ENCODE results near the gene CXorf58.
"Not testable (repeated sequence)": the region's sequence is repeated elsewhere in the genome, so short reads cannot be mapped to it uniquely, and the experiment has no call there.

CXorf58 gene, protein sequence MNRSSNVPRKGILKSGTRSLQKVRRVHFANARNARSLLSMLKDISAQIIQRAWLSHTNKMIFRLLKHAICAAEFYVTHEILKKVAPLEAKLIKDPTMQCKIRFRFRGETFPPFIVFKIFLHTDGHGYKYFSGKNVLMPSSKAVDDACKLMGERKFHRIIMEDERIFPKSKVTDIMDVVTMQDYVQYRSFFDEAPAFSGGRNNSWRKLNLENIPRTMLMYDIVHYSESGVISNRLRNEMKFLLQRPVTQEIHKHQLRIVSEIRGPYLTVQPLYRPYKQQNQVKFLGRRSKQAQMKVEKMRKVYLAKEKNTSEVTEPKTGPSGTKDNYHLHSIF

DNA sequence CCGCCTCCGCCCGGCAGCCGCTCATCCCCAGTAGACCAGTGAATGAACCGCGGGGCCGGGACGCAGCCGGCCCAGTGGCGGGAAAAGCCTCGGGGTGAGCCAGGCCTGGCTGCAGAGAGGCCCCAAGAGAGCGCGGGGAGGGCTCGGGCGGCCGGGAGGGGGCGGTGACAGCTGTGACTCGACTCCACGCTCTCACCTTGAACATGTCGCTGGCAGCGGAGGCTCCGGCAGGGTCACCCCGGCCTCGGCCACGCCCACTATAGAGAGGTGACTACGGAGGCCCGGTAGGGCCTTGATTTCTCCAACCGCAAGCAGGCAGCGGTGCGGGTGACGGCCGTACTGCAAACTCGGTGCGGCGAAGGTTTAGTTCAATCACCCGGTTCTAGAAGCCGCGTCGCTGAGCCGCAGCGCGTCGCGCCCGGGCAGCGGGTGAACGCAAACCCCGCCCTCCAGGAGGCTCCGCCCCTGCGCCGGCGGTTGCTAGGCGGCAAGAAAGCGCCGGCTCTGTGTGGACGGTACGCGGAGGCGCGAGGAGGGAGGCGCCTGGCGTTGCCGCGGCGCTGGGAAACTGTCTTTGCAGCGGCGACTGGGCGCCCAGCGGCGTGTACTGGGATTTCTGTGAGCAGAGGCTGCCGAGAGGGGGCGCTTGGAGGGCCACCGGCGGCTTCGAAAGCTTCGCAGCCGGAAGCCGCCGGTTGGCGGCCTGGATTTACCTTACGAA is at the start of gene CXorf58, which contains the start of gene APOO:
Gene CXorf58, plus strand, starts transcription at position 509 of the 721 bp plus-strand sequence. CDS start 2,297 bp downstream, outside the sequence.
Gene APOO, minus strand, starts transcription at position 441 of the 721 bp plus-strand sequence. Its CDS starts 236 bp downstream, at position 205.
- DNase-seq, result peak; percentile 93

DNA sequence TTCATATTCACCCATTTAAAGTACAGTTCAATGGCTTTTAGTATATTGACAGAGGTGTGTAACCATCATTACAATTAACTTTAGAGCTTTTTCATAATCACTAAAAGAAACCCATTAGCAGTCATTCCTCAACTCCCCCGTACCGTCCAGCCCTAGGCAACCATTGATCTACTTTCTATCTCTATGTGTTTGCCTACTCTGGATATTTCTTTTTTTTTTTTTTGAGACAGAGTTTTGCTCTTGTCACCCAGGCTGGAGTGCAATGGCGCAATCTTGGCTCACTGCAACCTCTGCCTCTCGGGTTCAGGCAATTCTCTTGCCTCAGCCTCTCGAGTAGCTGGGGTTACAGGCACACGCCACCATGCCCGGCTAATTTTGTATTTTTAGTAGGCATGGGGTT is 48.6 kb upstream of the CXorf58 start:
- not testable (repeated sequence) for DNase-seq

DNA sequence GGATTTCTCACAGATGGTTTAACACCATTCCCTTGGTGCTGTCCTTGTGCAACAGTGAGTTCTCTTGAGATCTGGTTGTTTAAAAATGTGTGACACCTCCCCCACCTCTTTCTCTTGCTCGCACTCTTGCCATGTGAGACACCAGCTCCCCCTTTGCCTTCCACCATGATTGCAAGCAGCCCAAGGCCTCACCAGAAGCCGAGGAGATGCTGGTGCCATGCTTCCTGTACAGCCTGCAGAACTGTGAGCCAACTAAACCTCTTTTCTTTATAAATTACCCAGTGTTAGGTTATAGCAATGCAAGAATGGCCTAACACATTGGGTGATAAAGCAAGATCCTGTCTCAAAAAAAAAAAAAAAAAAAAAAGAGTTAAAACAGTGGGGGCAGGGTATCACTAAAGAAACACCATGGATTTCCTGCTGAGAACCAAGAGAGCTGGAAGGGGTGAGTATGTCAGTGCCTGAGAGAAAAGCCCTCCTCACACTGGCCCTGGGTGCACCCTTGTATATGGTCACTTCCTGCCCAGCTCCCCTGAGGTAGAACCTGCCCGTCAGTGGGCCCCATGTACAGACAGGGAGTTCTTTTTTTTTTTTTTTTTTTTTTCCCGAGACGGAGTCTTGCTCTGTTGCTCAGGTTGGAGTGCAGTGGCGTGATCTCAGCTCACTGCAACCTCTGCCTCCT is 46.5 kb upstream of the CXorf58 start:
- no peak for DNase-seq

DNA sequence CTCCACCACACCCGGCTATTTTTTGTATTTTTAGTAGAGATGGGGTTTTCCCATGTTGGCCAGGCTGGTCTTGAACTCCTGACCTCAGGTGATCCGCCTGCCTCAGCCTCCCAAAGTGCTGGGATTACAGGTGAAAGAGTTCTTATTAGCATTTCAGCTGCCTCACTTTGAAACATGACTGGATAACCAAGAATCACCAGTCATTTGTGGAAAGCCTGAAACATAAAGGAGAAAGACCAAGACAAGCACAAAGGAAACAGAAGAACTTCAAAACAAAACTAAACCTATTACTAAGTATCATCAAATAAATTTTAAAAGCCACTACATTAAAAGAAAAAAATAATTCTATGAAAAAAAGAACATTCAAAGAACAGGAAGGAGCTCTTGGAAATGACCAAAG is 45.9 kb upstream of the CXorf58 start:
- DNase-seq, result not testable (repeated sequence)

DNA sequence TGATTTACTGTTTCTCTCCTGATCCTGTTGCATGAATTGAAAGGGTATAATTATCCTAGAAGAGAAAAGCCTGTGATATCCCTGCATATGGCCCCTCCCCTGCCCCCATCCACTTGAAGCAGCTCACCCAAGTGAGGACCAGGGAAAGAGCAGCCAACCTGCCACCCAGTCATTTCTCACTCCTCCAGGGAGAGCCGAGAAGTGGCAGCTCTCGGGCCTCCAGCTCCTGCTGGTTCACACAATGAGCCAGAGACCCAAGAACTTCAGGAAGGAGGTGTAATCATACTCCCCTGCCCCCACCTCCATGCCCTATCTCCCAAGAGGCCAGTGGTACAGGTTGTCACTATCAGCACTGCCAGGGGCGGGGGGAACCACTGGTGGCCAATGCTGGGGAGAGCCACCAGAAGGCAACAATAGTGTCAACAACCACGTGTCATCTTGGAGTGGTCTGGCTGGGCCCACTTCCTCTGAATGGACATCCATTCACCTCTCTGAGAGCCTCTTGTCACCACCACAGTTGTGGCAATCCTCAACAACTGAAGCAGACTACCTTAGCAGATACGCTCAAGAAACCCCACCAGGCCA is 43.0 kb upstream of the CXorf58 start:
- no peak for DNase-seq

DNA sequence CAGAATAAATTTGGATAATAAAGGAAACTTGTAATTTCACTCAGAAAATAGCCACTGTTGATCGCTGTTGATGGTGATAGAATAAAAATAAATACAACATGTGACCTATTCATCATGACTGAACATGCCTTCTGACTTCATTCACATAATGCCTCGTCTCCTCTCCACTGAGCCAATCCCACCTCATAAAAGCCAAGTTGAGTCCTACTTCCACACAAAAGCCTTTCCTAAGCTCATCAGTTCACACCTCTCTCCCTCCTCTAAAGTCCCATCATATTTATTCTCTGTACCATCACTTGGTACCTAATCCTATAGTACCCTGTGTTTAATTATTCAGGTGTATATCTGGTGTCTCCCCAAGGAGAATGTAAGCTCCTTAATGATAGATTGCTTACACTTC is 37.8 kb upstream of the CXorf58 start:
- DNase-seq, result no peak

DNA sequence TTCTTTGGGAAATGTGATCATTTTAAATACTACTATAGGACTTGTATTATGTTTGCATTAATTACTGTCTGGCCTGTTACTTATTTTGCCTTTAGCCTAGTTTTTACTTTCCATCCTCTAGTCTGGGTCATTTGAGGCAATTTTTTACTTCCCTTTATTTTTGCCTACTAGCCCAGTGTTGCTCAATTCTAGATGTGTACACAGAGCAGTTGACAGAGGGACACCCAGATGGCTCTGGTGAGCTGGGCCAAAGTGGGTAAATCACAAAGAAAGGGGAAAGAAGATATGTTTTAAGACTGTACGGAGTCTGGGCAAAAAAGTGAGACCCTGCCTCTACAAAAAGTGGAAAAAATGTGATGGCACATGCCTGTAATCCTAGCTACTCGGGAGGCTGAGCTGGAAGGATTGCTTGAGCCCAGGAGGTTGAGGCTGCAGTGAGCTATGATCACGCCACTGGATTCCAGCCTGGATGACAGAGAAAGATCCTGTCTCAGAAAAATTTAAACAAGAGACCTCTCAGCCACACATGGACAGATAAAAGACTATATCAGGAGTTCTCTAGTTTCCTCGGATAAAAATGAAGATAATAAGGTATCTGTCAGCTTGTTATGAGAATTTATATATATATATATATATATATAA is 35.8 kb upstream of the CXorf58 start:
- peak; percentile 84 for DNase-seq

DNA sequence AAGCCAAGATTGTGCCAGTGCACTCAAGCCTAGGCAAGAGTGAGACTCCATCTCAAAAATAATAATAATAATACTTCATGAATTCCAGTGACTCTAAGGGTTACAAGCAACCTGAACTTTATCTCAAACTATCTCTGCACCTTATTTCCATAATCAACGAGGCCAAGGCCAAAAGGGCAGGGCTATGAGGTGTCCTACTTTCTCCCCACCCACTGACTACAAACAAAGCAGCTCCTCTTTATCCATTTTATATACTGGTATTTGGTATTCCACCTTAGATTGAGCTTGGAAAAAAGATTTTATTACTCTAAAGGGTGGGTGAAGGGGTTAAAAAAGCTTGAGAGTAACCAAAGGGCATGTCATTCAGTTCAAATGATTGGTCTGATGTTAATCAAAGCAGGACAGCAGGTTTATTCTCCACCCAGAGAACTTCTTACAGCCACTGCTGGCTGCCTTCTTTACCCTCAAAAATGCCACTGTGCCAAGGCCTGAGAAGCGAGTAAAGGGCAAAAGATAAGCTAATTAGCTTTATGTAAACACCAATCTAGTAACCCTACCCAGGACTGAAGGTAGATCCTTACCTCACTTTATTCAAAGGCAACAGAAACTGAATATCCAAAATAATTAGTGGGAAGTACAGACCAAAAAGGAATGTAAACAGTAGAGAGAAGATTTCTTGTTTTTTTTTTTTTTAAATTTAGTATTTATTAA is 28.3 kb upstream of the CXorf58 start:
- DNase-seq, result no peak

DNA sequence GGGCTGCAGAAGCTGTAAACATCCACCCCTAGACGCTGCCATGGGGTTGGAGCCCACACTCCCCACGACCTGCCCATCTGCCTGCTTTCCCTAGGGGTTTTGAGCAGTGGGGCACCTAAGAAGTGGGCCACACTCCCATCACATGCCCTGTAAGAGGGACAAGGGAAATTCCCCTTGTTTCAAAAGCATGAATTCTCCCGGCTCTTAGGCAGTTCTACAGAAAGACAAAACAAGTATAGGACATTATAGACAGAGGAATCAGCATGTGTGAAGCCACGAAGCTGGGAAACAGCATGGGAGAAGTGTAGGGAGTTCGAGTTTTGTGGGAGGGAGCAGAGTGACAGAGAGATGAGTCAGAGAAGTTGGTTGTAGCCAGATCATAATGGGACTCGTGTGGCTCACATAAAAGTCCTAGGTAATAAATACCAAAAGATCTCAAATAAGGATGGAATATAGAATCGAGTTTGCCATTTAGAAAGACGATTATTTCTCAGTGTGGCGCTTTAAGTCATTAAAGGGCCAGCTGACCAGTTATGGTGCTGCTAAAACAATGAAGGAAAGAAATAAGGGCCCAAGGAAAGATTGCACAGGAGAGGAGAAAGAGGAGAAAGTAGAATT is 24.0 kb upstream of the CXorf58 start:
- DNase-seq, result peak; percentile 80

DNA sequence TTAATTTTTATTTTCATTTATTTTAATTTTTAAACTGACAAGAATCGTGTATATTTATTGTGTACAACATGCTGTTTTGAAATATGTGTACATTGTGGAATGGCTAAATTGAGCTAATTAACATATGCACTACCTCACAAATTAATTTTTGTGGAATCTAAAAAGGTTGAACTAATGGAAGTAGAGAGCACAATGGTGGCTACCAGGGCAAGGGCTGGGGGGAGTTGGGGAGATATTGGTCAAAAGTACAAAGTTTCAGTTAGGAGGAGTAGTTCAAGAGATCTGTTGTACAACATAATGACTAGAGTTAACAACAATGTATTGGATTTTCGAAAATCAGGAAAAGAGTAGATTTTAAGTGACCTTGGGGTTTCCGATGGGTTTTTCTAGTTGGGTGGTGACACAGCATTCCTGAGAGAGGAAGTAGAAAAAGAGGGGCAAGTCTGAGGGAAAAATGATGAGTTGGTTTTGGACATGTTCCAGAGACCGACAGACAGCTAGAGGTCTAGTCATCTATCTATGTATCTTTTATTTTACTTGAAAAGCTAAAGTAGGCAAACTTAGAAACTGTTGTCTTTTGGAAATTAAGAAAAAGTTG is 23.3 kb upstream of the CXorf58 start:
- peak; percentile 84 for DNase-seq

DNA sequence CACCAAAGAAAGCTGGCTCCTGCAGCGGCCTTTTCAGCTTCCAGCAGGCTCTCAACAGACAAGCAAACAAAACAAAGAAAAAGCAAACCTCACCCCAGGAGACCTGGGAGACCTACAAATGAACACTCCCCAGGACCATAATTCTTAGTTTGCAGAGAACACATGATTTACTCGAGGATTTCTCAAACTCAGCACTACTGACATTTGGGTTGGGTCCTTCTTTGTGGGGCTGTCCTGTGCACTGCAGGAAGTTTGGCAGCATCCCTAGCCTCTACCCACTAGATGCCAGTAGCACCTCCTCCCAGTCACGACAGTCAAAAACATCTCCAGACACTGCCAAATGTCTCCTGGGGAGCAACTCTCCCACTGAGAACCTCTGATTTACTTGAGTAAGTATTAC is 22.0 kb upstream of the CXorf58 start:
- DNase-seq, result no peak

DNA sequence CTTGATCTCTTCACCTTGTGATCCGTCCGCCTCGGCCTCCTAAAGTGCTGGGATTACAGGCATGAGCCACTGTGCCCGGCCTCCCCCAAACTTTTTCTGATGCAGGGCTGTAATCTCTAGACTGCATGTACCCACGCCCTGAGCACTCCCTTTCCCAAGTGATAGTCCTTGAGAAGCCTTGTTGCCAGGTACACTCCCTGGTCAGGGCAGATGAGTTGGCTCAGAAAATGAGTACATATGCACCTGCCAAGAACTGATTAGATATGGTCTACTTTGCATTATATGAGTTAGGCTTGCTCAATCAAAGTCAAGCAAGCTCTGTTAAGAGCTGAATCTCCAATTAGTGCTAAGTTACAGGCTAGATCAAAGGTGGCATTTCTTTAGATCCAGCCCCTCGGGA is 20.4 kb upstream of the CXorf58 start:
- DNase-seq, result no peak

DNA sequence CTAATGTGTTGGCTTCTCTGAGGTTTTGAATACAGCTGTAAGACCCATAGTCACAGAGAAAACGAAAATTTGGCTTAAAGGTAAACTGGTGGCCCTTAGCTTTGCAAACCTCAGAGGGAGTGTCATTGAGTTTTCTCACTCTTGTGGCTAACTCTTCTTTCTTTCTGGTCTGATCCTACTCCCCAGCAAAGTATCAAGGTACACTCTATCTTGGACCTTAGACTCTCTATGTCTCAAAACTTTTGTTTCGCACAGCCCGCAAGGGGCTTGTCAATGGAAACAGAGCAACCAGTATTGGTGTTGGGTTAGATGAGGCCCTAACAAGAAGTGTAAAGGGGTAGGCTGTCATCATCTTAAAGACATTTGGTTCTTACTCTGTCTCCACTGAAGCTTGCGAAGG is 19.9 kb upstream of the CXorf58 start:
- DNase-seq, result no peak

DNA sequence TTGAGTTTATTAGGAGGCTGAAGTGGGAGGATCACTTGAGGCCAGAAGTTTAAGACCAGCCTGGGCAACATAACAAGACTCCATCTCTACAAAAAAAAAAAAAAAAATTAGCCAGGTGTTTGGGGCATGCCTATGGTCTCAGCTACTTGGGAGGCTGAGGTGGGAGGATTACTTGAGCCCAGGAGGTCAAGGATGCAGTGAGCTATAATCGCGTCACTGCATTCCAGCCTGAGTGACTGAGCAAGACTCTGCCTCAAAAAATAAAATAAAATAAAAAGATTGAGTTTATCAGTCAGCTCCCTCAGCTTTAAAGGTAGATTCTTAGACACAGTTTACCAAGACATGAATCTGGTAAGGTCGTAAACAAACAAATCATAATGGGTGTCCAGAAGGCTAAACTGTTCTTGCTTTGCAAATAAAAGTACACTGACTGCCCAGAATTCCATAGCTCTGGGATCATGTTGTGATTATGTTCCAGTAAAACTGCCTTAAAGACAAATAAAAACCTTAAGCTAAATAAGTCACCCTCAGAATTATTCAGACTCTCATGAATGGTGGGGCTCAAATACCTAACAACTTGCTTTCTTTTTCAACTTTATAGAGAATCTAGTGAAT is 18.8 kb upstream of the CXorf58 start:
- DNase-seq, result no peak

DNA sequence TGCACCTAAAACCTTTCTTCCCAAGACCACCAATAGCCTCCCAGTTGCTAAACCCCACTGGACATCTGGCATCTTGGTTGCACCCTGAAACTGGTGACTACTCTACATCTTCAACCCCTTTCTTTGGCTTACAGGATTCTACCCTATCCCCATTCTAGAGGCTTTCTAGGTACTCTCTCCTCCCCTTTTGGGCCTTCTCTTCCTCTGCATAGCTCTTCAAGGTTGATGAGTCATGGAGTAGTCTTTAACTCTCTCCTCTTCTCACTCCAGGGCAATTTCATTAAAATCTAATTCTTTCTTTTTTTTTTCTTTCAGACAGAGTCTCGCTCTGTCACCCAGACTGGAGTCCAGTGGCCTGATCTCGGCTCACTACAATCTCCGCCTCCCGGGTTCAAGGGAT is 16.9 kb upstream of the CXorf58 start:
- DNase-seq, result no peak

DNA sequence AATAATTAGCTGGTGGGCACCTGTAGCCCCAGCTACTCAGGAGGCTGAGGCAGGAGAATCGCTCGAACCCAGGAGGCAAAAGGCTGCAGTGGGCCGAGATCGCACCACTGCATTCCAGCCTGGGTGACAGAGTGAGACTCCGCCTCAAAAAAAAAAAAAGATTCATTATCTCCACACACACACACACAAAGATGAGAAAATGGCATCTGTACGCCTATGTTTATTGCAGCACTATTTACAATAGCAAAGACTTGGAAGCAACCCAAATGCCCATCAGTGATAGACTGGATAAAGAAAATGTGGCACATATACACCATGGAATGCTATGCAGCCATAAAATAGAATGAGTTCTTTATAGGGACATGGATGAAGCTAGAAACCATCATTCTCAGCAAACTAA is 12.8 kb upstream of the CXorf58 start:
- not testable (repeated sequence) for DNase-seq

DNA sequence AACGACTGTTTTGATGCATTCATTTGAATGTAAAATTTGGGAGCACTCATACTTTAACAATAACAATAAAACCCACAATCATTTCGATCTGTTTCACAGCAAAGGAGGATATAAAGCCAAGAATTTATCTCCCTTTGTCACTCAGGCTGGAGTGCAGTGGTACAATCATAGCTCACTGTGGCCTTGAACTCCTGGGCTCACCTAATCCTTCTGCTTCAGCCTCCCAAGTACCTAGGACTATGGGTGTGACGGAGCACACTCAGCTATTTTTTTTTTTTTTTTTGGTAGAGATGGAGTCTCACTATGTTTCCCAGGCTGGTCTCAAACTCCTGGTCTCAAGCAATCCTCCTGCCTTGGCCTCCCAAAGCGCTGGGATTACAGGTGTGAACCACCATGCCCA is 11.3 kb upstream of the CXorf58 start:
- not testable (repeated sequence) for DNase-seq

DNA sequence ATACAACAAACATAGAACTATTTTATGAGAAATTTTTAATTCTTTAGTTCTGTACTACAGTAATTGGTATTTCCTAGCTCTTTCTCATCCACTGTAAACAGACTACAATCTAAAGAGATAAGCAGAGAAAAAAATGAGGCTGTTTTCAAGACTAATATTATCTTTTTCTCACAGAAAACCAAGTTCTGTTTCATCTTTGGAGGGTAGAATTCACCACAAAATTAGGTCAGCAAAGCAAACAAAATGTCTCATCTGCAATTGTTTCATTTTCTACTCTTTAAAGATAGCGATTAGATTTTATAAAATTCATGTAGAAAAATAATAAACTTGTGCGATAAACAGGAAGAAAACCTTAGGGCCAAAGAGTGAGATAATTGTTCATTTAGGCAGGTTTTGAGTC is 10.8 kb upstream of the CXorf58 start:
- no peak for DNase-seq

DNA sequence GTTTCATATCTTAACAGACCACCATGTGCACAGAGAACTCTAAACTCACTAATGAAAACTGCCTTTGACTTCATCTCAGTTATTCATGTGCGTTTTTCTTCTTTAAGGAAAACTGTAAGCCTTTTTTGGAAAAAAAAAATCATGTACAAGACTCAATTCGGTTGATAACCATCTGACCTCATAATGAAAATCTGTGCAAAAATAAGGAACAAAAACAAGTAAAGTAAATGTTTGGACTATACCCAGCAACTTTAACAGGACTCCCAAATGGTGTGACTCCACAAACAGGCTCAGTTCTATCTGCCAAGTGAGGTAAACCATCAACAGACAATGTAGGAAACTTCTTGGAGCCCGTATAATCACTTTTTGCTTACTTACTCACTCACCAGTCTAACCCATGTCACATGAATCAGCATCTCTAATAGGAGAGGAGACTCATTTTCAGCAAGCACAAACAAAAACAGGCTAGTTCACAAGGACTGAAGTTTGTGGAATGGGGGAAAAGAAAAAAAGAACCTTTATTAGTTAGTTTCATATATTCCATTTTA is 9.3 kb upstream of the CXorf58 start:
- peak; percentile 56 for DNase-seq

DNA sequence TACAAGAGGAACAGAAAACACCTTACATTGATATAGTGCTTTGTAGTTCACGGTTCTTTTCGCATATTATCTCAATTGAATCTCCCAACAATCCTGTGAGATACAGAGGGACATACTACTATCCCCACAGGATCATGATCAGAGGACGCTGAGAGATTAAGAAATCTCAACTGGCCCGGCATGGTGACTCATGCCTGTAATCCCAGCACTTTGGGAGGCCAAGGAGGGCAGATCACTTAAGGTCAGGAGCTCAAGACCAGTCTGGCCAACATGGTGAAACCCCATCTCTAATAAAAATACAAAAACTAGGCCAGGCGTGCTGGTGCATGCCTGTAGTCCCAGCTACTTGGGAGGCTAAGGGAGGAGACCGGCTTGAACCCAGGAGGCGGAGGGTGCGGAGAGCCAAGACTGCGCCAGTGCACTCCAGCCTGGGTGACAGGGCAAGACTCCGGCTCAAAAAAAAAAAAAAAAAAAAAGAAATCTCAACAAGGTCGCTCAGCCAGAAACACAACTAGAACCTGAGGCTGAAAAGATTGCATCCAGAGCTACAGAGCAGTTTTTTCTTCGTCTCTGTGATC is 7.5 kb upstream of the CXorf58 start:
- DNase-seq, result peak; percentile 72

Measured in inflammatory macrophage treated with lipopolysaccharide for 4 hours (primary cell).